ENCODE results near the gene HMOX1.

- TF ChIP-seq CTCF (conservative IDR thresholded peaks at IDR 0.05; ENCODE audit: low read length) (peak; percentile 91), EZH2phosphoT487 (IDR thresholded peaks at IDR 0.05; ENCODE audit: borderline replicate concordance) (no peak)
These were observed 50.0 kb downstream of the HMOX1 start for GRCh38 chr22:35430897-35431322.

All from Loucy (cell line).